ENCODE data around the gene TRIP11.
A peak's percentile ranks its signal among the peaks of the same experiment; 100 is the strongest.
"Not testable (repeated sequence)": the region's sequence is repeated elsewhere in the genome, so short reads cannot be mapped to it uniquely, and the experiment has no call there.

Gene TRIP11

DNA sequence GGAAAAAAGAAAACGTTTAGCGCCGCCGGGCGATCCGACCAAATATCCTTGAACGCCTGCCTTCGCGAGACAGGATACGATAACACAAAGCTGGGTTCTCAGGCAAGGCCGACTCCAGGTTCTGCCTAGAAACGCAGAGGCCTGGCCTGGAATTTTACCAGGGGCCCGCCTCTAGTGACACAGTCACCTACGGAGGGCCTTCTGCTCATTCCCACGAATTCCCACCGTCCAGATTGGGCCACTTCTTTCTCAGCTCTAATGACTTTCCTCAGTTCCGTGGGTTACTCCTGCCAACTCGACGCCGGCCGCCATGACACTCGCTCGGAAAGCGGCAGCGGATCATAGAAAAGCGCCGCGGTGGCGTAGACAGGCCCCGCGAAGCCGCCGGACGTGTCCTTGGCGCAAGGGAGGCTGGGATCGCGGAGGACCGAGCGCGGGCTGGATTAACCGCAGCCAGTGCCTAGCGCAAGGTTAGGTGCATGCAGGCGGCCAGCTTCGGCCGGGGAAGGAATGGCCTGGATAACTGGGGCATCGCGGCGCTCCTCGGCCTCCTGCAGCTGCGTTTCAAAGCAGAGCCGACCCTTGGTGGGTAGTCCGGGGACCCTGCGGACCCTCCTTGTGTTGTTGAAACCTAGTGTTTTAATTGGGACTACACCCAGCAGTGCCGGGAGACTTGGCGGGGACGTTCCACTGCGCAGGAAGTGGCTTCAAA is at the start of gene TRIP11:
TSS of gene TRIP11 (minus strand) at position 341 of the 712 bp plus-strand sequence. CDS start 374 bp downstream, outside the sequence.
- peak within 1 kb of the TSS; percentile 85 for H3K4me3 ChIP-seq (ENCODE audit: low read length)
- TF ChIP-seq ZNF274 (IDR thresholded peaks at IDR 0.05; ENCODE audit: low read depth, low read length): no peak

DNA sequence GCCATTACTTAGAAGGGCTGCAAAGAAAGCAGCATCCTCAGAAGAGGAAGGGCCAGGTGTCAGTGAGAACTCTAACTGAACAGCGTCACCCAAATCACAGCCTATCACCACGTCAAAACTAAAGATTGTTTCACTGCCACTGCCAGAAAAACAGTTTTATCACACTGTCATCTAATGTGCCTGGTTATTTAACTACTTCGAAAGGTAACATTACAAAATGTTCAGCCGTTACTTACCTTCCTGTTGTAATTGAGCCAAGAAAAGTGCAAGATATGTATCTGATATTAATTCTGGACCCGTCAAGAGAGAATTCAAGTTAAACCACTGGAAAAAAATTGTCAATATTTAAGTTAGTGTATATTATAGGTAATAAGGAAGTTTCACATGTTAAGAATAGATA is 48.6 kb upstream of the TRIP11 start:
- TF ChIP-seq ZNF274 (IDR thresholded peaks at IDR 0.05; ENCODE audit: low read depth, low read length): no peak
- H3K4me3 ChIP-seq (ENCODE audit: low read length): no peak overlapping the region

DNA sequence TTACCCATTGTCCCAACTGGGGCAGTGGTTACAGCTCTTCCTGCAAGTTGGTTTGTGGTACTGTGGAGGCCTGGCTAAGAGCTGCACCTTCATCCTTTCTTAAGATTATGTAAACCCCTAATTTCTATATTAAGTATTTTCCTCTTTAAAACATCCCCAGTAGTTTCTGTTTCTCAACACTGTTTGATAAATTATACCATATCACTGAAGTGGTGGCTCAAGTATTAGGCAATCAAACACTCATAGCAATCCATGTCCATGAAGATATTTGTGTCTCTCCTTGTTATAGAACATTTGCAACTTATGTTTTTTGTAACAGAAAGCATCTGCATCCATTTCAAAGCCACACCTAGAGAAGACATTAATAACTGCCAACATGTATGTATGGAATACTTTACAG is 34.7 kb upstream of the TRIP11 start:
- H3K4me3 ChIP-seq (ENCODE audit: low read length): no peak overlapping the region
- TF ChIP-seq ZNF274 (IDR thresholded peaks at IDR 0.05; ENCODE audit: low read depth, low read length): no peak

DNA sequence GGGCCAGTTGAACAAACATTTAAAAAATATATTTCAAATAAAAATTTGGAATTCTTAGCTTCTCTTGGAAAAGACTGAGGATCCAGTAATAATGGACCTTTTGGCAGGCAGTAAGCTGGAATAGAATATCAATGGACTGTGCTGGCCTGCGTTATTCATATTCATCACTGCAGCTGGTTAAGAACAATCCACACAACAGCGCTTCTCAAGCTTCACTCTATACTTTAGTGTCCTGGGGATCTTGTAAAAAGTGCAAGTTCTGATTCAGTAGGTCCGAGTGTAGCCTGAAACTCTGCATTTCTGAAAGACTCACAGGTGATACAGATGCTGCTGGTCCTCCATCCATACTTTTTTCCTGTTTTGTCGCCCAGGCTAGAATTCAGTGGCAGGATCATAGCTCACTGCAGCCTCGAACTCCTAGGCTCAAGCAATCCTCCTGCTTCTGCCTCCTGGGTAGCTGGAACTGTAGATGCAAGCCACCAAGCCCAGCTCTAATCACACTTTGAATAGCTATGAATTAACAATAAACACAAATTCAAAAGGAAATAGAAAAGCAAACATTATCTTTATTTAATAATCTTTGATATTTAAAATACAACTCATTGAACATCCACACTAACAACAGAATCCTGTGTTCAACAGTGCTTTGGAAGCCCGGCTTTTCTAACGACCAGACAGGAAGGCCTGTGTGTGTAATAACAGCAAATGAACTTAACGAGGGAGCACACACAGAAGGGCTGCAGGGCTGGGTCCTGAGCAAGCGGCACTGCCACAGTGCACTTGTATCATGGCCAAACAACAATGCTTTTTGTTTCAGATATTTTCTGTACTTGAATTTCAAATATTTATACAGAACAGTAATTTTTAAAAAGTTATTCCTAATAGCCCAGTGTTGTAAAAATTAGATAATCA is 18.4 kb upstream of the TRIP11 start:
- no peak for TF ChIP-seq ZNF274 (IDR thresholded peaks at IDR 0.05; ENCODE audit: low read depth, low read length)
- H3K4me3 ChIP-seq (ENCODE audit: low read length): no peak overlapping the region

DNA sequence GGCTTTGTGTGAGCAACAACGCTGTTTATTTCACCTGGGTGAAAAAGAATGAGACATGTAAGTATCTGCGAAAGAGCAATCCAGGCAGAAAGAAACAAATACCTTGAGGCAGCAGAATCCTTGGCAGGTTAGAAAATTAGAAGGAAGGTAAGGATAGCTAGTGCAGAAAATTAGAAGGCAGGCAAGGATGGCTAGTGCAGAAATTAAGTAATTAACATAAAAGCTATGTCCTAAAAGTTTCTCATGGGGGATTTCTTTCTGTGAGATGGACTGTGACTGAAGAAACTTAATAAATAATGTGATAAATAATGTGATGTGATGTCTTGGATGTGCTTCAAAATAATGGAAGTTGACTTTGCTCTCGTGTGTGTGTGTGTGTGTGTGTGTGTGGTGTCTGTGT is 9.9 kb upstream of the TRIP11 start:
- no peak overlapping the region for H3K4me3 ChIP-seq (ENCODE audit: low read length)
- TF ChIP-seq ZNF274 (IDR thresholded peaks at IDR 0.05; ENCODE audit: low read depth, low read length): no peak

DNA sequence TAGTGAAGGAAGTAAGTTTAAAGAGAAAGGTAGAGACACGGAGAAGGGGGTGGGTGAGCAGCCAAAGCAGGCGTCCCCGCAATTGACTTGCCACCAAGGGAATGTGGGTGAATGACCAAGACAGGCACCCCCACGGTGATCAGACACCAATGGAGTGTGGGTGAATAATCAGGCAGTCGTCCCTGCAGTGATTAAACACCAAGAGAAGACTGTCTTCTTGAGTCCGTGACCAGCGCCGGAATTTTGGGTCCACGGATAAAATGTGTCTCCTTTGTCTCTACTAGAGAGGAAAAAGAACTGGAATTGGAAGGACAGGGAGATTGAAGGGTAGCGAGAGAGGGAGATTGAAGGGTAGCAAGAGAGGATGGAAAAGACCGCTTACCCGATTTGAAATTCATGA is 9.4 kb upstream of the TRIP11 start:
- not testable (repeated sequence) for H3K4me3 ChIP-seq (ENCODE audit: low read length)

DNA sequence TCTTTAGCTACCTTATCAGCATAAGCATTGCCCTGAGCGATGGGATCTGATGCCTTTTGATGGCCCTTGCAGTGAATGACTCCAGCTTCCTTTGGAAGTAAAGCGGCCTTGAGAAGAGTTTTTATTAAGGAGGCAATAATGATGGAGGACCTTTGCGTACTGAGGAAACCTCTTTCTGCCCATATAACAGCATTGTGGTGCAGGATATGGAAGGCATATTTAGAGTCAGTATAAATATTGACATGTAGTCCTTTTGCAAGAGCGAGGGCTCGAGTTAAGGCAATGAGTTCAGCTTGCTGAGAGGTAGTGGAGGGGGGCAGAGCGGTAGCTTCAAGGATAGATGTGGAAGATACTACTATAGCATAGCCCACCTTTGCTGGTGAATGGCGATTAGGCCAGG is 6.0 kb upstream of the TRIP11 start:
- H3K4me3 ChIP-seq (ENCODE audit: low read length): not testable (repeated sequence)

DNA sequence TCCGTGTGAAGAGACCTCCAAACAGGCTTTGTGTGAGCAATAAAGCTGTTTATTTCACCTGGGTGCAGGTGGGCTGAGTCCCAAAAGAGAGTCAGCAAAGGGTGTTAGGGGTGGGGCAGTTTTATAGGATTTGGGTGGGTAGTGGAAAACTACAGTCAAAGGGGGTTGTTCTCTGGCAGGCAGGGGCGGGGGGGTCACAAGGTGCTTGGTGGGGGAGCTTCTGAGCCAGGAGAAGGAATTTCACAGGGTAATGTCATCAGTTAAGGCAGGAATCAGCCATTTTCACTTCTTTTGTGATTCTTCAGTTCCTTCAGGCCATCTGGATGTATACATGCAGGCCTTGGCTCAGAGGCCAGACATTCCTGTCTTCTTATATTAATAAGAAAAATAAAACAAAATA is 1.9 kb upstream of the TRIP11 start:
- not testable (repeated sequence) for H3K4me3 ChIP-seq (ENCODE audit: low read length)

DNA sequence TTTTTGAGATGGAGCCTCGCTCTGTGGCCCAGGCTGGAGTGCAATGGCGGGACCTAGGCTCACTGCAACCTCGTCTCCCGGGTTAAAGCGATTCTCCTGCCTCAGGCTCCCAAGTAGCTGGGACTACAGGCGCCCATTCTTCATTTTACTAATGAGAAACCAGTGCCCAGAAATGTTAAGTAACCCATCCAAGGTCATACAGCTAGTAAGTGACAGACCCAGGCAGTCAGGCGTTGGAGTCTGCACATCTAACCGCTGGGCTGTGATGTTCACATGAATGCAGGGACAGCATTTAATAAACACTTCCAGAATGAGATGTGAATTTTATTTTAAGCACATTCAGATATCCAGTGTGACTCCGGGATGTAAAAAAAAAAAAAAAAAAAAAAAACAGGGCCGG is 1.3 kb upstream of the TRIP11 start:
- no peak for TF ChIP-seq ZNF274 (IDR thresholded peaks at IDR 0.05; ENCODE audit: low read depth, low read length)
- peak overlapping the region; percentile 85; the same call in 1 of the 2 replicates for H3K4me3 ChIP-seq (ENCODE audit: low read length)

DNA sequence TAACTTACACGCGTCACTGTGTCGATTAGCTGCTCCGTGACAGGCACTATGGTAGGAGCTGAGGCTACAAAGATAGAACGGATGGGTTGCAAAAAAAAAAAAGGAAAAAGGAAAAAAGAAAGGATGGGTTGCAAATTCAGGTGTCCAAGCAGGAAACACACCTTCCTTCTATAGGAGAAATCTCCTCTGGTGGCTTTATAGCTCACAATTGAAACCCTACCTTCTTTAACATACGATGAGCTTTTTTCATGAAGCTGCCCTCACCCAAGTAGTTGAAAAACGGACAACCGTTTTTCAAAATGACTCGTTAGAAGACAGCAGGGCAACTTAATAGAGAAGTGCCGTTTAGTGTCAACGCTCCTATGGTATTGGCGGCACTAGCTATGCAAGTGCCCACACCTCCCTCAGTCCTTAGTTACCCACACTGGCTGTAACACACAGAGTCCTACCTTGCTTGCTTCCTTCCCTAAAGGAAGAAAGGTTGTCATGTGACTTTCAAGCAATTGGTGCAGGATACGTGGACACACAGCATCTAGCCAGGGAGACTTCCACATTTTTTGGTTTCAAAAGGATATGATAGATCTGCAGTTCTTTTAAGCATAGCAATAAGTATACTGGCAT is 682 bp upstream of the TRIP11 start:
- no peak for TF ChIP-seq ZNF274 (IDR thresholded peaks at IDR 0.05; ENCODE audit: low read depth, low read length)
- H3K4me3 ChIP-seq (ENCODE audit: low read length): peak overlapping the region; percentile 85

DNA sequence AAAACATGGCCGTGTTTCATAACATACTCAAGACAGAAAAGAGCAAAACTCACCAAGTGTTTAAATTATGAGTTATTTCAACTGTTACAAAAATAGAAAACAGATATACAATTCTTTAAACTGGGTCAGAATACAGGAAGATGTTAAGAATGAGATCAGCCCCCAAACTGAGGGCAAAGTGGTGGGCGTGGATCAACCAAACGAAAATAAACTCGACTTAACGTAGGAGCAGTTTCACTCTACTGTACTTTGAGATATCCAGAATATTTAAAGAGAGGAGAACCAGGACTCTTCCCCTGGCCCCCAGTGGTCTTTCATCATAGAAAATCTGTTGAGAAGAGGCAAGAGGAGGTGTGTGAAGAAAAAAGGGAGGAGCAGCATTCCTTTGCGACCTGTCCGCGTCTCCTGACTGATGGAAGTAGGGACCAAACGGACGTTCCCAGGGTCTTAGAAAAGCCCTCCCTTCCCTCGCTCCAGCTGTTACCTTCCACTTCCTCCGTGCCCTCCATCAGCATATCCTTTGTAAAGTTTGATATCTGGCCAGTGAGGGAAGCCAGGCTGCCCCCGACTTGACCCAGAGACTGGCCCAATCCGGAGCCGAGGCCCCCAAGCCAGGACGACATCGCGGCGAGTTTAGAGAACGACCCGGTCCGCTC is 668 bp downstream of the TRIP11 start:
- no peak for TF ChIP-seq ZNF274 (IDR thresholded peaks at IDR 0.05; ENCODE audit: low read depth, low read length)
- H3K4me3 ChIP-seq (ENCODE audit: low read length): peak overlapping the region; percentile 85

DNA sequence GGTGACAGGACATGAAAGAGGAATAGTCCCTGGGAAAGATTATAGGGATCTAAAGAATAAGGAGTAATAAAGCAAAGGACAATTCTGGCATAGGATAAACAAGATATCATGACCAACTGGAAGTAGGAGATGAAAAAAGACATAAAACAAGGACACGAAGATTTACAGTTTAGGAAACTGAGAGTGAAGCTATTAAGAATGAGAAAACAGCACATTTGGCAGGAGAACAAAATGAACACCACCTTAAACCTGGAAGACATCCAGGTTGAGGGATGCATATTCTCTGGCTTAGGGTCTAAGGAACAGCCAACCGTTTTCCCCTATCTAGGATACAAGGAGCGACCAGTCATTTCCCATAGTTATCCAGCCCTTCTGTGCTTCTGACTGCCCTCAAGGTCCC is 1.9 kb downstream of the TRIP11 start:
- no peak for TF ChIP-seq ZNF274 (IDR thresholded peaks at IDR 0.05; ENCODE audit: low read depth, low read length)
- H3K4me3 ChIP-seq (ENCODE audit: low read length): peak overlapping the region; percentile 85

DNA sequence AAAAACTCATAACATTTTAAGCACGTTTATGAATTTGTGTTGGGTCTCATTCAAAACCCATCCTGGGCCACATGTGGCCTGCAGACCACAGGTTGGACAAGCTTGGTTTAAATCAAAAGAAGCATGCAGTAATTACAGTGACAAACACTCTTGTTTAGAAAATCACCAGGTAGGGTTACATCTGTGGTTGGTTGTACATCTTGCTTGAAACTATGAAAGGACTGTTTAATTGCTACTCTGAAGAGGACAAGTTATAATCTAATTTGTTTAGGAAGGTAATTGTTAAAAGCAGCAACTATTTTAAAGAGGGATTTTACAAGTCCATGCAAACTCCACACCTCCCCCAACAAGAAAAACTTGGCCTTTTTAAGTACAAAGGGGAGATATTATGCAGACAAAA is 4.0 kb downstream of the TRIP11 start:
- TF ChIP-seq ZNF274 (IDR thresholded peaks at IDR 0.05; ENCODE audit: low read depth, low read length): no peak
- H3K4me3 ChIP-seq (ENCODE audit: low read length): no peak overlapping the region

DNA sequence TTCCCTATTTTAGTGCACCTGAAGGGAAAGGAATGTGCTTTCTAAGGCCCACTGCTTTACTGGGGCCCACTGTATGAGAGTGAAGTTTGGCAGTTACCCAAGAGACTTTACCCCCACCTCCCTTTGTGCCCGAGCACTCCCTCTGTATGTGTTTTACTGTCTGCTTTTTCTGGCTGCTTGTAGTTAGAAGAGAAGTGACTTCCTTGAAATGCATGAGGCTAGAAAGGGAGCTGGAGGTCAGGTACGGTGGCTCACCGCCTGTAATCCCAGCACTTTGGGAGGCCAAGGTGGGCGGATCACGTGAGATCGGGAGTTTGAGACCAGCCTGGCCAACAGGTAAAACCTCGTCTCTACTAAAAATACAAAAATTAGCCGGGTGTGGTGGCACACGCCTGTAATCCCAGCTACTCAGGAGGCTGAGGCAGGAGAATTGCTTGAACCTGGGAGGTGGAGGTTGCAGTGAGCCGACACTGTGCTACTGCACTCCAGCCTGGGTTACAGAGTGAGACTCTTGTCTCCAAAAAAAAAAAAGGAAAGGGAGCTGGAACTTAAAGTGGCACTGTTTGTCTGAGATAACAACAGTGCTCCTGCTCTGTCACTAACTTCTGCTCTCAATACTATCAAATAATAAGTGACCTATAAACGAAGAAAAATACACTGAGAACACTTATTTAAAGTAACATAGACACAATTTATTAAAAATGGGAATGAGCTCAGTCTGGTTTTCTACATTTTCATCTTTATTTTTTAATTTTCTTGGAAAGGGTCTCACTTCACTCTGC is 5.8 kb downstream of the TRIP11 start:
- no peak for TF ChIP-seq ZNF274 (IDR thresholded peaks at IDR 0.05; ENCODE audit: low read depth, low read length)
- no peak overlapping the region for H3K4me3 ChIP-seq (ENCODE audit: low read length)
